CD4-positive, alpha-beta T cell treated with Interferon alpha-2 for 1 hour (primary cell): ENCODE results near the gene VPS35.

Experiments used
- DNase-seq, 2 donors: peaks; one replicate each; pipeline ENCODE4 v3.0.0-alpha.2; 2020 to 2022

The VPS35 gene

GRCh38 chr16:46688654-46689364 lies at the start of gene VPS35:
TSS of gene VPS35 (minus strand) at chr16:46689178. CDS start at chr16:46689133, 45 bp downstream.
- peak; percentile 99 for DNase-seq

DNA sequence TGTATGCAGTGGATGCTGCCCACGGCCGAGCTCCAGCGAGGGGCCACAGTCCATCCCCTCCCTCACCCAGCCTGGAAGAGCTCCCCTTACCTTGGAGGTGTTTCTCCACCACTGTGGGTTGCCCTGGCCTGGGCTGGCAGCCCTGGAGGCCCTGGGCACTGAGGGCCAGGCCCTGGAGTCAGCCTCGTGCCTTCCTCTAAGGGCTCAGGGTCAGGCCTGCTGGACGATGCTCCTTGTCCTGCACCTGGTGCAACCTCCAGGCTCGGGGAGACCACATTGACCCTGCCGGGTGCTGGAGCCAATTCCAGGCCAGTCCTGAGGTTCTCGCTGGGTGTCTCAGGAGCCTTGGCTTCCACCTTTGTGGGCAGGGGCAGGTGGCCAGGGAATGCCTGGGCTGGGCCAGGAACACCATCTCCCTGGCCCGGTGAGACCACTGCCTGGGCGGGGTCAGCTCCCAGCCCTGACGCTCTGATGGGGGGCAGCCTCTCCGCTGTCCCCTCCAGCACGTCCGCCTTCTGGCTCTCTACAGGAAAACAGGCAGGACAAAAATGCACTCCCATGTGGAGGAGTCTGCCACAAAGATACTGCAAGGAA lies 48.7 kb upstream of the VPS35 start:
- no peak for DNase-seq

DNA sequence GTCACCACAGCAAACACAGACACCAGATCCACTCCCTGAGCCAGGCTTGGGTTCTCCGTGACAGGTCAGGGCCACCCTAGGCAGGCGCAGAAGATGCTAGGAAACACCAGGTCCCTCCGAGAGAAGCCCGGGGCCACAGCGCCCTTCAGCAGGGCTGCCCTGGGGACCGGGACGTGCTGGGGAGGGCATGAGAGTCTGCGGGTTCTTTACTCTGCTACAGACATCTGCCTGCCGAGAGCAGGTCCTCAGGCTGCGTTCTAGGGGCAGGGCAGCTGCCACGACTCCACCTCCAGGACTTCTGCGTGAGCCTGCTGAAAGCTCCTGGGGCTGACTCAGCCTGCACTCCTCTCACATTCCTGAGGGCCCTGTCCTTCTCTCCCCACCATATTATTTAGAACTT lies 47.7 kb upstream of the VPS35 start:
- no peak for DNase-seq

GRCh38 chr16:46733319-46733830 lies 44.4 kb upstream of the VPS35 start:
- no peak for DNase-seq

DNA sequence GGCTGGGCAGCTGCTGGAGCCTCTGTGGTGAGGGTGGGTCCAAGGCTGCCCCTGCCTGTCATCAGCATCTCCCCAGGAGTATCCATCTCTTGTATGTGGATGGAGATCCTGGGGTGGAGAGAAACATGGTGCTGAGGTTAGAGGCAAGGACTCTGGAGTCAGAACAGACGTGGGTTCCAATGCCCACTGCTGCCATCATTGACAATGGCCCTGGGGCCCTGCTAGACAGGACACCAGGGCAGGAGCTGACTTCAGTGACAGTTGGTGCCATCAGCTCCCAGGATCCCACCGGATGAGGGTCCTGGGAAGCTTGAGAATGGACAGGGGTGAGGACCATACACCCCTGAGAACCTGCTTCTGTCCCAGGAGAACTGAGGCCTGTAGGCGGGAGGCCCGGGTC lies 43.6 kb upstream of the VPS35 start:
- DNase-seq, result no peak

DNA sequence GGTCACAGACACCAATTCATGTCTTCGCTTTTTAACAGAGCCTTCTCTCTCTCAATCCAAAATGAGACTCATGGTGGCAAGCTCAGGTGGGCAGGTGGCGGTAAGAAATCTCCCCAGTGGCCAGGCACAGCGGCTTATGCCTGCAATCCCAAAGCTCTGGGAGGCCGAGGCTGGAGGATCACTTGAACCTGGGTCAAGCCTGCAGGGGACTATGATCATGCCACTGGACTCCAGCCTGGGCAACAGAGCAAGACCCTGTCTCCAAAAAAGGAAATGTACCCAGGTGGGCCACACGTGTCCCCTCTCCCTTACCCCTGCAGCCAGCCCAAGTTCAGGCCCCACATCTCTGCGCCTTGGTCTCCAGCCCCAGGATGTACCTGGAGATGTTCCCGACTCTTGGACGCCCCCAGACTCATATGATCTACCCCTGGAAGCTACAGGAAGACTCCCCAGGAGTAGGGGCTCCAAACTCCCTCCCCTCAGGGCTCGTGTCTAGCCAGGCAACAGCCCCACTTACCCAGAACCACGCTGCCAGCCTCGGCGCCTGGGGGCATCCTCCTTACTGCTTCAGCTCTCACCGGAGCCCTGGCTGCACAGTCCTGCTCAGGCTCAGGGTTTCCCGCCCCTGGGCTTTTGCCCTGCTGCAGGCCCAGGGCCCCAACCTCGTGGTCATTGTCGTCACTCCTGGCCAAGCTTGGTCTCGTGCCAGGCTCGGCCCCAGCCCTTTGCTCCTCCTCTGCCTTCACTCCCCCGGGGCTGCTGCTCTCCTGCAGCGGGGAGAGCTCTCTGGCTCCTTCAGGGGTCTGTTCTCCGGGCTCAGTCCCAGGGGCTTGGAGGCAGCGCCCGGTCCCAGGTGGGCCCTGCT lies 42.9 kb upstream of the VPS35 start:
- no peak for DNase-seq

- DNase-seq, result no peak
Observed at GRCh38 chr16:46730801-46731690, 42.1 kb upstream of the VPS35 start.

DNA sequence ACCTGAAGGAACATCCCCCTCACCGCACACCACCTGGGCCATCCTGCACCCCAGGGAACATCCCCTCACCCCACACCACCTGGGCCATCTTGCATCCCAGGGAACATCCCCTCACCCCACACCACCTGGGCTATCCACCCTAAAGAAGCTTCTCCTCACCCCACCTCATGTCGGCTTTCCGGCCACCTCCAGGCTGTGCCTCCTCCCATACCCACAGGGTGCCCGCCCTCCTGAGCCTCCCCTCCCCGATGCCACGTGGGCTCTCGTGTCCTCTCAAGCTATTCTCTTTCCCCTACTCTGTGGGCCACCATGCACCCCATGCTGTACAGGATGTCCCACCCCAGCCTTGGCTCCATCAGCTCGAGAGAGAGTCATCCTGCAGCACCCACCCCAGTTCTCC lies 41.1 kb upstream of the VPS35 start:
- no peak for DNase-seq

DNA sequence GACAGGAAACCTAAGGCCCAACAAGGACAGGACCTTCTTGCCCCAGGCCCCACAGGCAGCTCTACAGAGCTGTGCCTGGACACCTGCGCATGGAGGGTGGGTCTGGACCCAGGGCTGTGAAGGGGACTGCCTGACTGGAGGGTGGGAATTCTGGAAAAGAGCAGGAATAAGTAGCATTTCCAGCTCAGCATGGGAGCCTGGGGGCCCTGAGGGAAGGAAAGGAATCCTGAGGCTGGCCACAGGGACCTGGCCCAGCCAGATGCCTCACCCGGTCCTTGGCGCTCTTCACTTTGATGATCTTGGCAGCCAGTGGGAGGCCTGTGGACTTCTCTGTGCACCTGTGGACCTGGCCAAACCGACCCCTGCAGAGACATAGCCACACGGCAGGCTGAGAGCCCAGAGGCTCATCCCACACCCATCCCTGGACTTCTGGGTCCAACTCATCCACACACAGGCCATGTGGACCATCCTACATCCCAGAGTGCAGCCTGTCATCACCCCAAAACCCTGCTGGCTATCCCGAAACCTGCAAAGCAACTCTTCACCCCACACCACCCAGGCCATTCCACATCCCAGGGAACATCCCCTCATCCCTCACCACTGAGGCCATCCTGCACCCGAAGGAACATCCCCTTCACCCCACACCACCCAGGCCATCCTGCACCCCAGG lies 40.5 kb upstream of the VPS35 start:
- DNase-seq, result no peak

GRCh38 chr16:46728806-46729205 lies 39.8 kb upstream of the VPS35 start:
- no peak for DNase-seq

DNA sequence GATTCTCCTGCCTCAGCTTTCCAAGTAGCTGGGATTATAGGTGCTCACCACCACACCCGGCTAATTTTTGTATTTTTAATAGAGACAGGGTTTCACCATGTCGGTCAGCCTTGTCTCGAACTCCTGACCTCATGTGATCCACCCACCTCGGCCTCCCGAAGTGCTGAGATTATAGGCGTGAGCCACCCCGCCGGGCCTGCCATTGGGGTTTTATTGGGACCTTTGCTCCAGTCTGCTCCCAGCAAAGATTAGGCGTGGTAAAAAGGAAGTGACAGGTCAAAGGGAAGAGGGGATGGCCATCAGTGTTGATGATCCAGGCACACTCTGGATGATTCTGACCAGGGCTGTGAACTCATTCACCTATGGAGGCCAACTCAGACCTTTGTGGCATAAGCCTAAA lies 38.7 kb upstream of the VPS35 start:
- no peak for DNase-seq

- DNase-seq, result no peak
Observed at GRCh38 chr16:46727184-46727583, 38.2 kb upstream of the VPS35 start.

- no peak for DNase-seq
Observed at GRCh38 chr16:46721885-46722284, 32.9 kb upstream of the VPS35 start.

GRCh38 chr16:46720619-46721018 lies 31.6 kb upstream of the VPS35 start:
- no peak for DNase-seq

DNA sequence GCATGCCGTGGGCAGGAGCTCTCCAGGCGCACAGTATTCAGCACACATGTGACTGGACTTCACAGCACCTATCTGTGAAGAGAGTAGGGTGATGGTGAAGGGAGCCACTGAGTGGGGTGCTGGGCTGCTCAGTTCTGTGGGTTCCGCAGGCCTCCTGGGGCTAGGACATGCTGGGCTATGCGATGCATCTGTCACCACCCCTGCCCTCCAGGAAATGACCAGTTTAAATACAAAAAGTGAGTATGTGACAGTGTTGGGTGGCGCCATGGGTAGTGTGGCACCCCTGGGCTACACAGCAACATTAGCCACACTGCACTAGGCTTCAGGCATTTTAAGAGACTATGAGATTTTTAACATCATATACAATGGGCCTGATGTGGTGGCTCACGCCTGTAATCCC lies 30.6 kb upstream of the VPS35 start:
- DNase-seq, result no peak

DNA sequence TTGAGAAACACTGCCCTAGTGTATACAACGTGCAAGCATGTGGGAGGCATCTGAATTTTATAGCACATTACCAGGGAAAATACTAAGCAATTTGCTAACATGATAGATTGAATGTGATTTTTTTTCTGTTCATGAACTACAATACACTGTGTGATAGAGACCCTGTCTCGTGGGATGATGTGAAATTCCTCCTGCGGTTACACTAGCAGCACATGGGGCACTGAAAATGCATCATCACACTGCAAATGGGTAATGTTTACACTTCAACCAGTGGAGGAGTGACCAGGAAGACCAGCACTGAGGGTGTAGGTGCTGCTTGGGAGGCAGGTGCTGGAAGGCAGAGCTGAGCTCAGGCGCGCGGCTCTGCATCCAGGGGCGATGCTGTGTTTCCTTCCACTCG lies 29.2 kb upstream of the VPS35 start:
- no peak for DNase-seq

GRCh38 chr16:46717692-46718091 lies 28.7 kb upstream of the VPS35 start:
- DNase-seq, result no peak

DNA sequence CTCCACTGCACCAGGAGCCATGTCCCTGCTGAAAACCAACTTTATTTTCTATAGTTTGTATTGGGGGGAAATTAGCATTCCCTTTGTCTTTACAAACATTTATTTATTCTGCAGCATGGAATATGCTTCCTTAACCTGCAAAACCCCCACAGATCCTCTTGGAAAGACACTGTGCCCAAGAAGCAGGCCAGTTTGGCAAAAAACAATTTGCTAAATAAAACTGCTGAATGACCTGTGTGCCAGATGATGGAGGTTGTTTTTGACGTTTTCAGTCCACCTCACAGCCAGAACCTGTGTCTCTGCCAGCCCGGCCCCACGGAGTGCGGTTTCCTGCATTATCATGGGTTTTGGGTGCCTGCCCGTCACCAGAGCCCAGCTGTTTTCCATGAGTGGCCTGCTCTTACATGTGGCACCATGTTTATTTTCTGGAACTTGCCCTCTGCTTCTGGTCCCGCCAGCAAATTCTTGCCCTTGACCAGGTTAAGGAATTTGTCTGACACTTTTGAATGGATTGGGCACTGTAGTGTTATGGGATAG lies 26.9 kb upstream of the VPS35 start:
- no peak for DNase-seq

DNA sequence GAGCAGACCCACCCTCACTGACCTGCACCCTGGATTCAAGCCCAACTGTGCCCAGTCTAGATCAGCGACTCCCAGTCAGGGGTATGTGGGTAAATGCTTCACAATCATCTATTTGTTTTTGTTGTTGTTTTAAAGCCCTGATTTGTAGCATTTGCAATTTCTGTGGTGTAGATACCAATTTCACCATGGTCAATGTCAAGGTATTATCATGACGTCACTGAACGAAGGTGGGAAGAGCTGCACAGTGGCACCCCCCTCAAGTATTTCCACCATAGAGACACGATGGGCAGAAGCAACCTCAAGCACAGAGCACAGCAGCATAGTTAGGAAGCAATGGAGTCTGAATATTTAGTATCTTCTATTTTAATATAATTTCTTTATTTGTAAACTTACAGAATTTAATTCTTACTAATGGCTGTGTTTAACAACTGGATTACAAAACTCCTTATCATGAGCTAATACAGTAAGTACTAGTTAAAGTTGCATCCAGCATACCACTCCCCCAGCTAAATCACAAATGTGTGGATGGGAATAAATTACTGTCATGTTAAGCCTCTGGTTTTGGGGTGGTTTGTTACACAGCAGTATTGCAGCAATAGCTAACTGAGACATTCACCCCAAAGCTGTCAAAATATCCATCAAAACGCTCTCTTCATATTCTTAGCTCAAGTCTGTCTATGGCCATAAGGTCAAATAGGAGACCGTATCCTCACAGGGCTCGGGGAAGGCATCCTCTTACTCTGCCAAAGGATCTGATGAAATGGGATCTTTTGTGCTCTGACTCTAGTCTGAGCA lies 26.0 kb upstream of the VPS35 start:
- DNase-seq, result no peak

DNA sequence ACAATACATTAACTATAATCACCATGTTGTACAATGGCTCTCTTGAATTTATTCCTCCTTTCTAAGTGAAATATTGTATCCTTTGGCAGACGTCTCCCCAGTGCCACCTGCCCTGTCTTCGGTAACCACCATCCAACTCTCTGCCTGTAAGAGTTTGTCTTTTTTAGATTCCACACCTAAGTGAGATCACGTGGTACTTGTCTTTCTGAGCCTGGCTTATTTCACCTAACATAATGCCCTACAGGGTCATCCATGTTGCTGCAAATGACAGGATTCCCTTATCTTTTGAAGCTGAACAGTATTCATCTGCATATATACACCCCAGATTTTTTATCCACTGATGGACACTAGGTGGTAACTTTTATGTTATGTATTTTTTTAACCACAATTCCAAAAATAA lies 24.7 kb upstream of the VPS35 start:
- DNase-seq, result no peak

- no peak for DNase-seq
Observed at GRCh38 chr16:46712911-46713310, 23.9 kb upstream of the VPS35 start.
